K562 (cell line): ENCODE results near the gene AKT1. TPM values are rescaled to one million over a fixed set of nuclear protein-coding genes. Genes with fewer than 3 reads are reported as not detected.
A peak's percentile ranks its signal among the peaks of the same experiment; 100 is the strongest.

ENCODE experiments used
- ATAC-seq: fragments of 200-7000 bp; cut with Tn5 transposase; 3 replicates; pipeline ENCODE4 v1.9.1; 2020; ENCODE audit warnings: moderate library complexity
- BruUV-seq: library from RNA; stranded (reverse); fragments of 400-500 nt; replicated peaks from 2 replicates; lab custom pipeline; 2021; lab: Mats Ljungman, UMichigan
- CTCF ChIA-PET: fragments of 300-600 bp; formaldehyde crosslinking; extraction: SDS; loops from one replicate; lab custom pipeline; 2021; ENCODE audit warnings: low intra/inter-chr PET ratio; lab: Yijun Ruan, JAX
- POLR2A ChIA-PET: fragments of 300-600, 350-650 bp; sonication (Branson Sonifier 250); formaldehyde crosslinking; extraction: SDS; loops from one replicate; lab custom pipeline; 2021; ENCODE audit warnings: antibody characterized with exemption, inconsistent platforms; lab: Yijun Ruan, JAX
- DNase-seq, 4 experiments: peaks; one replicate each; pipeline versions ENCODE4 v3.0.0 to v3.0.0-alpha.2; 2011 to 2018; ENCODE audit warnings: low spot score in 3 of 4, mixed read lengths in 3 of 4; ENCODE audit errors: extremely low read depth in 1 of 4
- FAIRE-seq: peaks from 2 replicates; lab custom pipeline; 2011; peaks lifted over from hg19 to GRCh38; lab: Jason Lieb, UNC
- H2AFZ ChIP-seq: 2 replicates; pipeline ENCODE4 v1.6.0; 2011; ENCODE audit warnings: low read depth, low read length, control low read depth, inconsistent platforms
- H3K27ac ChIP-seq: fragments of 200-600 bp; 3 replicates; pipeline ENCODE4 v1.8.0; 2011; ENCODE audit warnings: low read depth, mild to moderate bottlenecking, control low read depth, inconsistent platforms, low read length, moderate library complexity, mixed read lengths; ENCODE audit errors: extremely low read depth
- H3K27me3 ChIP-seq, 2 experiments: fragments of 300-600 bp in 1 of 2; 2 replicates in 1 of 2; 3 replicates in 1 of 2; pipeline versions ENCODE4 v1.6.0 to v1.8.0; 2011; ENCODE audit warnings: inconsistent platforms in 2 of 2, low read length in 2 of 2, mild to moderate bottlenecking in 1 of 2, mixed read lengths in 1 of 2, moderate library complexity in 1 of 2; ENCODE audit not compliant: control insufficient read depth in 2 of 2, insufficient read depth in 2 of 2
- H3K36me3 ChIP-seq: fragments of 300-600 bp; 3 replicates; pipeline ENCODE4 v1.8.0; 2011; ENCODE audit warnings: mild to moderate bottlenecking, low read length, inconsistent platforms; ENCODE audit not compliant: control insufficient read depth, insufficient read depth
- H3K4me1 ChIP-seq, 2 experiments: fragments of 200-600 bp in 1 of 2; replicated peaks in 1 of 2; 2 replicates in 1 of 2; 3 replicates in 1 of 2; pipeline versions ENCODE4 v1.5.1 to v1.8.0; 2011; ENCODE audit warnings: inconsistent platforms in 2 of 2, low read length in 2 of 2, mild to moderate bottlenecking in 1 of 2, mixed read lengths in 1 of 2, moderate library complexity in 1 of 2; ENCODE audit not compliant: control insufficient read depth in 2 of 2, insufficient read depth in 2 of 2
- H3K4me2 ChIP-seq: 2 replicates; pipeline ENCODE4 v1.6.1; 2011; ENCODE audit warnings: low read length, control low read depth, inconsistent platforms, mixed read lengths; ENCODE audit not compliant: insufficient read depth
- H3K4me3 ChIP-seq: fragments of 200-600 bp; sonication (generic), shearing (Covaris generic); 2 replicates; pipeline ENCODE4 v1.5.1; 2016; ENCODE audit warnings: control low read depth, inconsistent platforms
- H3K79me2 ChIP-seq: fragments of 200-600 bp; 3 replicates; pipeline ENCODE4 v1.8.0; 2011; ENCODE audit warnings: low read length, inconsistent platforms; ENCODE audit not compliant: control insufficient read depth, insufficient read depth
- H3K9ac ChIP-seq, 2 experiments: 2 replicates each; pipeline versions ENCODE4 v1.6.0 to v1.6.1; 2011; ENCODE audit warnings: low read depth in 2 of 2, low read length in 2 of 2, control low read depth in 1 of 2, inconsistent platforms in 1 of 2, mild to moderate bottlenecking in 1 of 2, mixed read lengths in 1 of 2; ENCODE audit not compliant: insufficient read depth in 1 of 2
- H3K9me1 ChIP-seq: one replicate; pipeline ENCODE4 v1.6.0; 2011; ENCODE audit warnings: inconsistent platforms, mild to moderate bottlenecking, low read length, moderate library complexity; ENCODE audit not compliant: control insufficient read depth, insufficient read depth
- H3K9me3 ChIP-seq: replicated peaks from 2 replicates; pipeline ENCODE4 v1.5.1; 2011; ENCODE audit warnings: low read depth, low read length, inconsistent platforms; ENCODE audit not compliant: control insufficient read depth, insufficient read depth
- H4K20me1 ChIP-seq: replicated peaks from 2 replicates; pipeline ENCODE4 v1.6.1; 2011; ENCODE audit warnings: low read length, inconsistent platforms, mixed read lengths; ENCODE audit not compliant: control insufficient read depth, insufficient read depth
- CTBP1 ChIP-seq: fragments of 450-650 bp; IDR thresholded peaks from 2 replicates; pipeline ENCODE4 v1.6.1; 2016; ENCODE audit warnings: borderline replicate concordance
- E2F6 ChIP-seq, 2 experiments: IDR thresholded peaks; 2 replicates each; pipeline ENCODE4 v1.6.1; 2011; ENCODE audit warnings: borderline replicate concordance in 1 of 2, control low read depth in 1 of 2, low read depth in 1 of 2, low read length in 1 of 2, mild to moderate bottlenecking in 1 of 2, mixed read lengths in 1 of 2, moderate library complexity in 1 of 2; ENCODE audit not compliant: insufficient read depth in 1 of 2, insufficient read length in 1 of 2, poor library complexity in 1 of 2, severe bottlenecking in 1 of 2; ENCODE audit errors: extremely low read depth in 1 of 2
- EGR1 ChIP-seq: fragments of 450-650 bp; conservative IDR thresholded peaks from 2 replicates; pipeline ENCODE4 v1.6.1; 2017; ENCODE audit warnings: mild to moderate bottlenecking
- ESRRB ChIP-seq: fragments of 250-450 bp; sonication (Bioruptor Pico); IDR thresholded peaks from 2 replicates; pipeline ENCODE4 v1.5.0; 2020; ENCODE audit warnings: mild to moderate bottlenecking, moderate library complexity, borderline replicate concordance
- GATAD2B ChIP-seq: fragments of 450-650 bp; IDR thresholded peaks from 2 replicates; pipeline ENCODE4 v1.6.1; 2017; ENCODE audit warnings: mild to moderate bottlenecking, borderline replicate concordance
- L3MBTL2 ChIP-seq: fragments of 450-650 bp; IDR thresholded peaks from 2 replicates; pipeline ENCODE4 v1.6.1; 2016; ENCODE audit warnings: mild to moderate bottlenecking, moderate library complexity
- PTRF ChIP-seq: fragments of 450-650 bp; IDR thresholded peaks from 2 replicates; pipeline ENCODE4 v1.6.1; 2016; ENCODE audit warnings: mild to moderate bottlenecking, missing genetic modification characterization, missing compliant biosample characterization
- PTTG1 ChIP-seq: fragments of 450-650 bp; IDR thresholded peaks from 2 replicates; pipeline ENCODE4 v1.6.1; 2016; ENCODE audit warnings: low read depth, mild to moderate bottlenecking, missing genetic modification characterization, missing compliant biosample characterization
- RAD51 ChIP-seq: fragments of 450-650 bp; IDR thresholded peaks from 2 replicates; pipeline ENCODE4 v1.7.1; 2016; ENCODE audit warnings: low read depth, mild to moderate bottlenecking, borderline replicate concordance
- SMAD4 ChIP-seq: fragments of 250-450 bp; sonication (Bioruptor Pico); conservative IDR thresholded peaks from 2 replicates; pipeline ENCODE4 v1.8.0; 2021; ENCODE audit warnings: inconsistent platforms, mild to moderate bottlenecking, moderate library complexity
- SP1 ChIP-seq: sonication (generic); formaldehyde crosslinking; IDR thresholded peaks from 2 replicates; pipeline ENCODE4 v1.8.1; 2022; ENCODE audit warnings: mild to moderate bottlenecking, missing genetic modification reagents
- TAF1 ChIP-seq: IDR thresholded peaks from 2 replicates; pipeline ENCODE4 v1.6.1; 2011; ENCODE audit warnings: mild to moderate bottlenecking, low read length, moderate library complexity; ENCODE audit not compliant: insufficient read depth, control insufficient read depth, severe bottlenecking; ENCODE audit errors: extremely low read depth
- TEAD1 ChIP-seq, 2 experiments: fragments of 450-650 bp in 1 of 2; sonication (generic) in 1 of 2; formaldehyde crosslinking; IDR thresholded peaks; 2 replicates each; pipeline versions ENCODE4 v1.4.0 to v1.8.0; 2020 to 2022; ENCODE audit warnings: mild to moderate bottlenecking in 2 of 2, missing genetic modification reagents in 1 of 2
- THAP12 ChIP-seq: fragments of 250-450 bp; sonication (Bioruptor Pico); IDR thresholded peaks from 2 replicates; pipeline ENCODE4 v1.9.0; 2021; ENCODE audit warnings: mild to moderate bottlenecking, inconsistent platforms
- ZBED1 ChIP-seq: IDR thresholded peaks from 2 replicates; pipeline ENCODE4 v1.6.1; 2014
- ZFX ChIP-seq: sonication (generic); formaldehyde crosslinking; IDR thresholded peaks from 2 replicates; pipeline ENCODE4 v1.8.0; 2022; ENCODE audit warnings: mild to moderate bottlenecking, missing genetic modification reagents, moderate library complexity
- ZNF785 ChIP-seq: fragments of 250-450 bp; sonication (Bioruptor Pico); IDR thresholded peaks from 2 replicates; pipeline ENCODE4 v1.4.0; 2020; ENCODE audit warnings: mild to moderate bottlenecking
- WGBS: fragments of 100-300 bp; shearing (Covaris generic); methylation state at CpG from one replicate; pipeline ENCODE4 v1.1.6; 2016; ENCODE audit warnings: low coverage, mixed read lengths; ENCODE audit not compliant: insufficient coverage; ENCODE audit errors: missing lambda C conversion rate; 5-methylcytosine and 5-hydroxymethylcytosine counted together
- in situ Hi-C: fragments of 300-500 bp; cut with MboI; formaldehyde crosslinking; loops from 4 replicates; pipeline ENCODE4 v1.15.0; 2018; ENCODE audit warnings: inconsistent platforms, mixed read lengths
- intact Hi-C: fragments of 100-400 bp; cut with micrococcal nuclease; formaldehyde crosslinking; loops from 2 replicates; pipeline ENCODE4 v1.14.2; 2022
- polyA plus RNA-seq, 8 experiments: library from polyadenylated mRNA; depleted of rRNA in 4 of 8; stranded (reverse) in 5 of 8; unstranded in 3 of 8; fragments of >200 nt; fragmentation: Nextera tagmentation in 2 of 8; fragmentation: Illumina TruSeq in 1 of 8; extraction: Ambion mirVana in 2 of 8; extraction: Trizol in 1 of 8; gene quantifications; 2 replicates each; pipeline versions ENCODE4 v1.2.1 to v1.2.3, GENCODE V29; 2011 to 2014; ENCODE audit warnings: inconsistent platforms in 1 of 8, missing spikeins in 1 of 8
- total RNA-seq, 7 experiments: library from RNA; depleted of rRNA in 6 of 7; stranded (reverse); fragments of >200 nt in 6 of 7; fragmentation: Illumina TruSeq in 2 of 7; extraction: Trizol in 2 of 7; gene quantifications; 2 replicates each; pipeline versions ENCODE4 v1.2.1 to v1.2.3, GENCODE V29; 2011 to 2021; ENCODE audit warnings: low replicate concordance in 1 of 7

Gene AKT1
- total and polyA plus RNA-seq, 9 of the 15 experiments (the other 6 are each of a cell fraction or from before 2014, with no cell fraction given), result 0.49 to 132 (median 75.1) TPM

GRCh38 chr14:104800771-104801519 is 5.4 kb upstream of the AKT1 start, which contains the start of gene ZBTB42:
ZBTB42 (plus strand) TSS chr14:104801101; CDS start chr14:104801198, 97 bp downstream.
- H3K9ac ChIP-seq, result peak within 1 kb of the TSS; percentile 80 to 93
- peak within 1 kb of the TSS; percentile 84 for H3K4me2 ChIP-seq
- H3K79me2 ChIP-seq, result peaks cover 30% of the 10 kb centered on the region
- ATAC-seq, result peak; percentile 7
- H4K20me1 ChIP-seq, result no peaks in the 10 kb centered on the region
- peaks cover 6% of the 10 kb centered on the region; the same call in 1 of the 3 replicates for H3K36me3 ChIP-seq
- no TSS peak for BruUV-seq
- H3K4me1 ChIP-seq, result peaks cover 68 to 97% of the 10 kb centered on the region in 2 experiments
- H3K27me3 ChIP-seq, result no peaks in the 10 kb centered on the region
- H2AFZ ChIP-seq, result peak within 1 kb of the TSS; percentile 86
- ChIA-PET CTCF (interaction anchor here (1.0 kb wide), 1 partner anchor 25 kb away, joined by 3 read pairs; no protein-coding TSS in a partner anchor), POLR2A (interaction anchor here (0.6 to 1.1 kb wide), 2 partner anchors 11 to 1050 kb away, joined by 3 read pairs; no protein-coding TSS in a partner anchor)
- intact Hi-C loops, result no loop called here
- no peaks in the 10 kb centered on the region for H3K9me3 ChIP-seq
- peak in 2 of 4 experiments; percentile 66 to 77 for DNase-seq
- in situ Hi-C loops, result no loop called here
- no peaks in the 10 kb centered on the region for H3K9me1 ChIP-seq
- FAIRE-seq, result peak; percentile 51
- 5% methylated on average over 17 of the region's 105 CpGs for WGBS
- H3K4me3 ChIP-seq, result peak within 1 kb of the TSS; percentile 55
- peak within 1 kb of the TSS; percentile 84 for H3K27ac ChIP-seq
- TF ChIP-seq ZFX (CRISPR knock-in tag) (peak; percentile 36), L3MBTL2 (peak; percentile 53; the same call in 1 of the 2 replicates), TEAD1 (CRISPR knock-in tag; IDR thresholded peaks at IDR 0.05) (0 out of 4 replicates have a peak, but pooled peaks of 1 of the 2 experiments have one; percentile 43), ZBED1 (peak; percentile 95), GATAD2B (peak; percentile 16; the same call in 1 of the 2 replicates), PTTG1 (tag) (no peak), ESRRB (no peak), ZNF785 (CRISPR knock-in tag) (no peak), EGR1 (peak; percentile 57; the same call in 1 of the 2 replicates), THAP12 (CRISPR knock-in tag) (peak; percentile 43; the same call in 1 of the 2 replicates), RAD51 (no peak), SP1 (CRISPR knock-in tag) (0 out of 2 replicates have a peak, but pooled peaks have one; percentile 27), CTBP1 (peak; percentile 81), PTRF (tag) (no peak), TAF1 (no peak), E2F6 (IDR thresholded peaks at IDR 0.05; ENCODE audit: borderline replicate concordance in 1 of 2, extremely low read depth in 1 of 2, insufficient read depth in 1 of 2, insufficient read length in 1 of 2, low read depth in 1 of 2, low read length in 1 of 2, poor library complexity in 1 of 2, severe bottlenecking in 1 of 2) (peak in 1 of 2 experiments; percentile 10), SMAD4 (CRISPR knock-in tag) (peak; percentile 34; the same call in 1 of the 2 replicates)
